Activated T-cell treated with anti-CD3 and anti-CD28 coated beads for 4 hours (primary cell): ENCODE data around the gene SEMA3G.

Source experiments
- DNase-seq: peaks from one replicate; pipeline ENCODE4 v3.0.0-alpha.2; 2020

Gene SEMA3G

GRCh38 chr3:52408466-52408865 lies 36.4 kb downstream of the SEMA3G start:
- no peak for DNase-seq

DNA sequence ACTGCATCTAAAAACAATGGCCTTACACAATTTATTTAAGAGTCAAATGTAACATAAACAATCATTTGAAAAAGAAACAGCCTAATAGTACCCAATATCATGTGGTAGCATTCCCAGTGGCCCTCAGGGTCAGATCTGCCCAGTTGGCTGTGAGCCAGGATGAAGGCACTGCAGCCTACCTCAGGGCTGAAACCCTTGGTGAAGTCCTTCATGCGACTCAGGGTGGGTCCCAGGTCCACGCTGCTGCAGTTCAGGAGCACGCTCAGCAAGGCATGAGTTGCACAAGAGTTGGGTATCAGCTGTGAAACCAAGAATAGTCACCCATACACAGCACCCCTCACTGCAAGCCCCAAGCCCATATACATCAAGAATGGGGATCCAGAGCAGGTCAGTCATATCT lies 37.1 kb downstream of the SEMA3G start:
- DNase-seq, result no peak

DNA sequence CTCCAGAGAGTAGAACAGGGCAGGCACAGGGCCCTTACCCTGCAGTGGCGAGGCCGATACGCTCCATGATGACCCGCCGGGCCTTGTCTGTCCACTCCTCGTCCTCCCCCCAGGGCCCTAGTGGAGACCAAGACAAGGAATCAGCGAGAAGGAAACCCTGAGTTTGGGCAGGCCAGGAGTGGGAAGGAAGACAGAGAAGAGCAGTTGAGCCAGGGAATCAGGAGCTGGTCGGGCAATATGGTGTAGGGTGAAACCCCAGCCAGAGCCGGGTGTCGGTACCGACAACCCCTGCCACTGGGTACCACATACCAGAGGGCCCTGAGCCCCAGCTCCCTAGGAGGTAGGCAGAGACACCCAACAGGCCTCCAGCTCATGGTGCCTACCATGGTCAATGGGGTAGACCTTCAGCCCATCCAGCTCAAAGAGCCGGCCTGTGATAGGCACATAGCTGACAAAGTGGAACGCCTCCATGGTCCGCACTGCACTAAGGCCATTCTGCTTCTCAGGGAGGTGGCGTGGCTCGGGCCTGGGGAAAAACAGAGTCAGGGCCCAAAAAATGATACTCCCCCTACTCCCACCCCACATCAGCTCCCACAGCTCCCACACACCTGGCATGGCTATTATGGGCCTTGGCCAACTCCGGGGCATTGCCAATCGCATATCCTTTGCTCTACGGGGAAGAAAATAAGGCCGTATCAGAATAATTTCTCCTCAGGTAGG lies 38.0 kb downstream of the SEMA3G start:
- DNase-seq, result no peak

DNA sequence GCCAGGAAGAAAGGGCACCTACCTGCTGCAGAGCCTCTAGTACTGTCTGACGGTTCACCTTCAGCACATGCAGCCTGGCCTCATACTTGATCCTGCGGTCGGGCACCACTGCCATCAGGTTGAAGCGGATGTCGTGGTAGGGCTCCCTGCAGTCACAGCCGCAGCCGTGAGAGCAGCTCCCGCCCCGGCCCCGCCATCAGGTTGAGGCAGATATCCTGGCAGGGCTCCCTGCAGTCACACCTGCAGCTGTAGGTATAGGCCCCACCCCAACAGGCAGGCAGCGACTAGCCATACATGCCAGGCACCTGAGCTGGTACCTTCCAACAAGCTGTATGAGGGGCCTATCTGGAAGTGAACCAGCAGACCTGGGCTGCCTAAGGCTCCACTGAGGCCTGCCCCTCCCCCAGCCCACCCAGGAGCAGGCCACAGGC lies 38.7 kb downstream of the SEMA3G start:
- no peak for DNase-seq

DNA sequence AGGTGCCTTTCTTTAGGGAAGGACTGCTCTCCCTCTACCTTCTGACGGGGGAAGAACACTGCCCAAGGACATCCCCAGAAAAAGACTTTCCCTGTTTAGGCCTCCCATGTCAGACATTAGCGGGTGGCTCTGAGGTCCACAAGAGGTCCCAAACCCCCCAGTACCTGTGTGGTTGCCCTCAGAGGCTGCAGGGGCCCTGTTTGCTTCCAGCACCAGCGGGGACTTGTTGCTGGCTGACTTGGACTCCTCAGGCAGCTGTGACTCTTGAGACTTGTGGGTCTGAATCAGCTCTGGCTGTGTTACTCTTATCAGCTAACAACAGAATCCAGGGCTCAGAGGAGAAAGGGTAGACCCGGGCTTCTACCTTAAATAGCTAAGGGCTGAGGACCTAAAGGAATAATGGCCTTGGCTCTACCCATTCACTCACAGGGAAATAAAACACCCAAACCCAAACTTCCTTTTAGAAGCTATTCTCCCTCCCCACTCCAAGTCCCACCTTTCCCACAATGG lies 39.2 kb downstream of the SEMA3G start:
- no peak for DNase-seq

DNA sequence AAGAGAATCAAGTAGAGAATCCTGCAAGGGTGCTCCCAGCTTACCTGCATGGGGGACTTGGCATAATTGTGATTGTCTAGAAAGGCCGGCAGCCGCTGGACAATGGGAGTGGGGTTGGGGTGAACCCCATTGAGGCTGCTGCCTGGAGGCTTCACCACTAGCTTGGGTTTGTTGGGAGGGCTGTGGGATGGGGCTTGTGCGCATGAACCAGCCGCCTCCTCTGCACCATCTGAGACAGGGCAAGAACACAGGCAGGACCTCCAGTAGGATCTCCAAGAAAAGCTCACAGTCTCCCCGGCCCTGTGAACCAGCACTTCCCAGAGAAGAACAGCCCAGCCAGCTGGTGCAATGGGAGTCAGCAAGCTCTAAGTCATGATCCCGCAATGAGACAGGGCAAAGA lies 39.8 kb downstream of the SEMA3G start:
- no peak for DNase-seq

GRCh38 chr3:52404391-52404790 lies 40.5 kb downstream of the SEMA3G start:
- DNase-seq, result no peak

DNA sequence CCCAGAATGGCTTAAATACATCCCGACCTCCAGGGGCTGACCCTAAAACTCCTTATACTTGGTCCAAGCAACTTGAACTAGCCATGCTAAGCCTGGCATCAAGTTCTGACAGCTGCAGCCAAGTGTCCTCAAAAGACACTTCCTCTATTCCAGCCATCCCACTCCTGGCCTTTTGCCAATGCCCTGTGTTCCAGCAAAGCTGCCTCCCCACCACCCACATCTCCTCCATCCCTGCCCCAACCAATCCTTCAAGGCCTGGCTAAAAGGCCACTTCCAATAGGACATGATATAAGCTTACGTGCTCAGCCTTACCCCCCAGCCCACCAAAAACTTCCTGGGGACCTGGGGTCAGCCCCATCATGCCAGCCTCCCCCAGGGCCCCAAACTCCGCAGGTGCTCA lies 40.9 kb downstream of the SEMA3G start:
- no peak for DNase-seq

GRCh38 chr3:52403271-52403841 lies 41.5 kb downstream of the SEMA3G start:
- no peak for DNase-seq

DNA sequence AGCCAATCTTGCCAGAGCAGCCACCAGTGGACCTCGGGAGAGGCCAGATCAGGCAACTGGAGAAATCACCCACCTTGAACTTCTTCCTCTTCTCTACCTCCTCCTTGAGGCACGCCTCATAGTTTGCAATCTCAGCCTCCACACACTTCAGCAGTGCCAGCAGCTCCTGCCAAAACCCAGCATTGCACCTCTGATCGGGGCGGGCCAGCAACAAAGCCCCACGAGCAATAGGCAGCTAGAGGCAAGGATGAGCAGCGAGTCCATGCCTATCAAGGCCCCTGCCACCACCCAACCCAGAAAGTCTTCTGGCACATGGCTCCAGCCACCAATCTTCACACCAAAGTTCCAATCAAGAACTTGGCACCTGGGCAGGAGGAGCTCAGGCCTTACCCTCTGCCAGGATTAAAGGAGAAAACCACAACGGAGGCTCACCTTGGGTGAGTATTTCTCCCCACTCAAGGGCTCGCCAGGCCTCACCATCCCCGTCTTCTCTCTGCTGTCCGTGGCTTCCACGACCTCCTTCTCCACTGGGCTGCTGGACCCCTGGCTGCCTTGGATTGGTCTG lies 42.1 kb downstream of the SEMA3G start:
- DNase-seq, result no peak

- DNase-seq, result no peak
Observed at GRCh38 chr3:52402101-52402521, 42.8 kb downstream of the SEMA3G start.

GRCh38 chr3:52401551-52401950 lies 43.4 kb downstream of the SEMA3G start:
- no peak for DNase-seq

DNA sequence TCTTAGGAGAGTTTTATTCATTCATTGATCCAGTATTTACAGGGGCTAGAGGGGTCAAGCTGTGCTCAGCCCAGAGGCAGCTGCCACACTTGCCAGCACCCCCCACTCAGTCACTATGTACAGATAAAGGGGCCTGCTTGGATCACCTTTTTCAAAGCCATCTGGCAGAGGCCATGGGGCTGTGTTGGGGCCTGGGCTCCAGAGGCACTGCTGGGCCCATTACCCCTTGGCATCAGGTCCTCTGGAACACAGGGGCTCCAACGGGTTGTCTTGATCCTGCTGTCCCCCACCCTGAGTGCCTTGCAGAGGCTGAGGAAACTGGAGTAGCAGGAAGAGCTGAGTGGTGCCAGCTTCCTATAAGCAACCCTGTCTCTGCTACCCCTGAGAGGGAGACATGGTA lies 43.9 kb downstream of the SEMA3G start:
- DNase-seq, result no peak

DNA sequence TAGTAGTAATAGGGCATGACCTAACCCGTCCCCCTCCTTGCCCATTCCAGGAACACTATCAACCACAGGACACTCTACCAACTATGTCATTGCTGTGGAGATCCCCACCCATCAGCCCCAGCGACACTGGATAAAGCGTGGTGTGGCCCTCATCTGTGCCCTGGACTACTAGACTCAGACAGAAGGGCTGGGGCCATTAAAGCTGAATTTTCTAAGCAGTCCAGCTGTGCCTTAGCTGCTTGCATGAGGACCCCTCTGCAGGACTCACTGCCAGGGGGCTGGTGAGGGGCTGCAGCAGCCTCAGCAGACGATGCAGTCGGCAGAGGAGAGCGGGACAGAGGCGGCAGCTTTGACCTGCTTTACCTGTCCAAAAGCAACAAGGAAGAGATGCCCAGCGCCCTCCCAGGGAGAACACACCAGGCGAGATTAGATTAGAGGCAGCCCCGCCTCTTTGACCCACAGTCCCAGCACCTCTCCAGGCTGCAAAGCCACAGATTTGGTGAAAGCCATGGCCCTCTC lies 44.6 kb downstream of the SEMA3G start:
- DNase-seq, result no peak

GRCh38 chr3:52399593-52399992 lies 45.3 kb downstream of the SEMA3G start:
- no peak for DNase-seq

DNA sequence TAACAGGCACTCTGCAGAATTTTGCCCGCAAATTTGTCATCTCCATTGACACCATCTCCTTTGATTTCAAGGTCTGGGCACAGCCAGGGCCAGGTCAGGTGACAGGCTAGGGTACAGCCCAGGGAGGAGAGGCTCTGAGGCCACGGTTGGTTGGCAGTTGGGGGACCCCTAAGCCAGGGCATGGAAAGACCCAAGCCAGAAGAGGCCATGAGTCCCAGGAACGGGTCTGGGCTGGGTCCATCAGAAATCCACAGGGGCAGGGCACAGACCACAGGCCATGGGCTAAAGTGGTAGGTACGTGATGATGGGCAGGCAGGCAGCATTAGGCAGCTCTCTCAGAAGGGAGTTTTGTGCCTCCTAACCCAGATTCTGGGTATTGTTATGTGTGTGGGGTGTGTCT lies 45.8 kb downstream of the SEMA3G start:
- DNase-seq, result no peak

GRCh38 chr3:52398670-52399081 lies 46.2 kb downstream of the SEMA3G start:
- DNase-seq, result no peak

DNA sequence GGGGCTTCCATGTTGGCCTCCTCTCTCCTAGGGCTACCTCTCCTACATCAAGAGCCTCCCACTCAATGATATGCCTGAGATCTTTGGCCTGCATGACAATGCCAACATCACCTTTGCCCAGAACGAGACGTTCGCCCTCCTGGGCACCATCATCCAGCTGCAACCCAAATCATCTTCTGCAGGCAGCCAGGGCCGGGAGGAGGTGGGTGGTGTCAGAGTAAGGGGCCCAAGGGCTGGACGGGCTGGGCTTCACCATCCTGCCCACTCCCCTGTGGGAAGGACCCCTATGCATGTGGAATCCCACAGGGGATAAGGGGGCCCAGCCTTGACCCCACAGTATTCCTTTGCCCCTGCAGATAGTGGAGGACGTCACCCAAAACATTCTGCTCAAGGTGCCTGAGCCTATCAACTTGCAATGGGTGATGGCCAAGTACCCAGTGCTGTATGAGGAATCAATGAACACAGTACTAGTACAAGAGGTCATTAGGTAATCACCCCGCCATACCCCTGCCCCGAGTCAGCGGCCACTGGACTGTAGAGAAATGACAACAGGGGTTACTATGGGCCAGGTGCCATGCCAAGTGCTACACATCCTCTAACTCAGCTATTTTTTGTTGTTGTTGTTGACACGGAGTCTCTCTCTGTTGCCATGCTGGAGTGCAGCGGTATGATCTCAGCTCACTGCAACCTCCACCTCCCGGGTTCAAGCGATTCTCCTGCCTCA lies 47.1 kb downstream of the SEMA3G start:
- DNase-seq, result no peak

DNA sequence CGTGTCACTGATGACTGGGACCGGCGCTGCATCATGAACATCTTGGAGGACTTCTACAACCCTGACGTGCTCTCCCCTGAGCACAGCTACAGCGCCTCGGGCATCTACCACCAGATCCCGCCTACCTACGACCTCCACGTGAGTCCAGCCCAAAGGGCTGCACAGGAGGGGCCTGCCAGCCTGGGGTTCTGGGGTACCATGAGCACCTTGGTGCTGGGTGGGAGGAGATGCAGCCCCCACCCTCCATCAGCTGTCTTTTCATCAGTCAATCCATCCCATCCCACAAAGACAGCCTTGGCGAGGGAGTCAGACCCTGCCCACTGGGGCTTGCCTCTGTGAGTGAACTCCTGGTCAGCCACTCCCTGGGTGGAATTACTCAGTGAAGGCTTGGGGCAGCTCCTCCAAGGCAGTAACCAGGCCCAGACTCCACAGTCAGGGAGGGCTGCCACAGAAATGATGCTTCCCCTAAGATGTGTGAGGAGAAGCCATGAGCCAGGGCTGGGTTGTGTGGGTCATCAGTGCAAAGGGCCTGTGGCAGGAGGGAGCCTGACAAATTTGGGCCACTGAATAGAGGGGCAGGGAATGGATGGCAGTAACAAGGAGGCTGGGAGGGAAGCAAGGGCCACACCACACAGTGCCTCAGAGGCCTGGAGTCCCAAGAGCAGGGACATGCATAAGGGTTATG lies 47.9 kb downstream of the SEMA3G start:
- DNase-seq, result no peak

DNA sequence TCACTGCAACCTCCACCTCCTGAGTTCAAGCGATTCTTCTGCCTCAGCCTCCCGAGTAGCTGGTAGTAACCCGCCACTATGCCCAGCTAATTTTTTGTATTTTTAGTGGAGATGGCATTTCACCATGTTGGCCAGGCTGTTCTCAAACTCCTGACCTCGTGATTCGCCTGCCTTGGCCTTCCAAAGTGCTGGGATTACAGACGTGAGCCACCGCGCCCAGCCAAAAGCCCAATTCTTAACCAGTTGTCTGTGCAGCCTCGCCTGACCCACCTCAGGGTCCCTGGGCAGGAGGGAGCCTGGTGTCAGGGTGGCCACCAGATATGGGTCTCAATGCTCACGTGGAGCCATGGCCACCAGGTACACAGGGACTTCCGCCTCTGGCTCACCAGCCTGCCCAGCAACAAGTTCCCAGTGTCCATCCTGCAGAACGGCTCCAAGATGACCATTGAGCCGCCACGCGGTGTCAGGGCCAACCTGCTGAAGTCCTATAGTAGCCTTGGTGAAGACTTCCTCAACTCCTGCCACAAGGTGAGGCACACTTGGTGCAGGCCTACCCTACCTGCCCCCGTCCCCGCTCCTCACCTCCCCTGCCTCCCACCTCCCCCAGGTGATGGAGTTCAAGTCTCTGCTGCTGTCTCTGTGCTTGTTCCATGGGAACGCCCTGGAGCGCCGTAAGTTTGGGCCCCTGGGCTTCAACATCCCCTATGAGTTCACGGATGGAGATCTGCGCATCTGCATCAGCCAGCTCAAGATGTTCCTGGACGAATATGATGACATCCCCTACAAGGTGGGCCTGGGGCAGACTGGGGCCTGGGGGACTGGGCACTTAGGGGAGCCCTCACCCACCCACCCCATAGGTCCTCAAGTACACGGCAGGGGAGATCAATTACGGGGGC lies 48.6 kb downstream of the SEMA3G start:
- DNase-seq, result no peak

- DNase-seq, result no peak
Observed at GRCh38 chr3:52395503-52395865, 49.4 kb downstream of the SEMA3G start.
